Activated CD8-positive, alpha-beta memory T cell treated with anti-CD3 and anti-CD28 coated beads, Interleukin-2, amount 50 U/mL, for 24 hours (primary cell): ENCODE data around the gene RNF11.

Experiments used
- DNase-seq: peaks from one replicate; pipeline ENCODE4 v3.0.0-alpha.2; 2020; ENCODE audit errors: extremely low read depth

RNF11 gene

GRCh38 chr1:51313268-51313852, 77.3 kb downstream of the RNF11 start:
- DNase-seq, result no peak

GRCh38 chr1:51313961-51314777, 78.1 kb downstream of the RNF11 start:
- DNase-seq, result no peak

GRCh38 chr1:51314974-51315373, 78.9 kb downstream of the RNF11 start:
- DNase-seq, result no peak

GRCh38 chr1:51316113-51316845, 80.2 kb downstream of the RNF11 start:
- DNase-seq, result no peak

GRCh38 chr1:51316846-51317120, 80.7 kb downstream of the RNF11 start:
- no peak for DNase-seq

GRCh38 chr1:51317798-51318197, 81.7 kb downstream of the RNF11 start:
- no peak for DNase-seq

GRCh38 chr1:51320967-51321923, 85.2 kb downstream of the RNF11 start:
- no peak for DNase-seq

- DNase-seq, result no peak
These were observed 85.8 kb downstream of the RNF11 start for GRCh38 chr1:51321924-51322280.

- no peak for DNase-seq
These were observed 86.5 kb downstream of the RNF11 start for GRCh38 chr1:51322417-51323101.
